ENCODE data around the gene WDR83.

Gene WDR83

DNA sequence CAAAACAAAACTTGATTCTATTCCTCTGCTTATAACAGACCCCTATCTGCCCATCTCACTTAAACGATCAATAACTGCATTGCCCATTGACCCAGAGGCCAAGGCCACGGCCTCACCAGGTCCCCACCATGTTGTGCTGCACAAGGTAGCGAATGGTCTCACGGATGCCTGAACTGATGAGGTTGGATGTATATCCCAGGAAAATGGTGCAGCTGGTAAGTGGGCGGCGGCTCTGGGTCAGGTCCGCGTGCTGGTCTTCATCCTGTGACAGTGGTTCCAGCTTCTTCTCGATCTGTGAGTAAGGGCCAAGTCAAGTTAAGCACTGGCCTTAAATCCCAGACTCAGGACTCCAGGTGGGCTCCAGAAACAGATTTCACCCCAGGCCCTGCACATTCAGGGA lies 13.4 kb downstream of the WDR83 start:
- no peak for TF ChIP-seq SIN3A (IDR thresholded peaks at IDR 0.05; ENCODE audit: borderline replicate concordance, insufficient read depth, low read length)
- TF ChIP-seq FOXP2 (optimal IDR thresholded peaks at IDR 0.05; ENCODE audit: borderline replicate concordance, extremely low read depth, extremely low read length, insufficient read depth), result no peak
- TF ChIP-seq, protein P1, sequence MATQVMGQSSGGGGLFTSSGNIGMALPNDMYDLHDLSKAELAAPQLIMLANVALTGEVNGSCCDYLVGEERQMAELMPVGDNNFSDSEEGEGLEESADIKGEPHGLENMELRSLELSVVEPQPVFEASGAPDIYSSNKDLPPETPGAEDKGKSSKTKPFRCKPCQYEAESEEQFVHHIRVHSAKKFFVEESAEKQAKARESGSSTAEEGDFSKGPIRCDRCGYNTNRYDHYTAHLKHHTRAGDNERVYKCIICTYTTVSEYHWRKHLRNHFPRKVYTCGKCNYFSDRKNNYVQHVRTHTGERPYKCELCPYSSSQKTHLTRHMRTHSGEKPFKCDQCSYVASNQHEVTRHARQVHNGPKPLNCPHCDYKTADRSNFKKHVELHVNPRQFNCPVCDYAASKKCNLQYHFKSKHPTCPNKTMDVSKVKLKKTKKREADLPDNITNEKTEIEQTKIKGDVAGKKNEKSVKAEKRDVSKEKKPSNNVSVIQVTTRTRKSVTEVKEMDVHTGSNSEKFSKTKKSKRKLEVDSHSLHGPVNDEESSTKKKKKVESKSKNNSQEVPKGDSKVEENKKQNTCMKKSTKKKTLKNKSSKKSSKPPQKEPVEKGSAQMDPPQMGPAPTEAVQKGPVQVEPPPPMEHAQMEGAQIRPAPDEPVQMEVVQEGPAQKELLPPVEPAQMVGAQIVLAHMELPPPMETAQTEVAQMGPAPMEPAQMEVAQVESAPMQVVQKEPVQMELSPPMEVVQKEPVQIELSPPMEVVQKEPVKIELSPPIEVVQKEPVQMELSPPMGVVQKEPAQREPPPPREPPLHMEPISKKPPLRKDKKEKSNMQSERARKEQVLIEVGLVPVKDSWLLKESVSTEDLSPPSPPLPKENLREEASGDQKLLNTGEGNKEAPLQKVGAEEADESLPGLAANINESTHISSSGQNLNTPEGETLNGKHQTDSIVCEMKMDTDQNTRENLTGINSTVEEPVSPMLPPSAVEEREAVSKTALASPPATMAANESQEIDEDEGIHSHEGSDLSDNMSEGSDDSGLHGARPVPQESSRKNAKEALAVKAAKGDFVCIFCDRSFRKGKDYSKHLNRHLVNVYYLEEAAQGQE (IDR thresholded peaks at IDR 0.05; ENCODE audit: insufficient read depth in 1 of 2, low read depth in 2 of 2, low read length in 2 of 2), result no peak
- TF ChIP-seq POLR2AphosphoS5 (IDR thresholded peaks at IDR 0.05; ENCODE audit: low read depth, low read length), result no peak
- TF ChIP-seq TAF1 (IDR thresholded peaks at IDR 0.05; ENCODE audit: borderline replicate concordance, insufficient read depth, low read length), result no peak

DNA sequence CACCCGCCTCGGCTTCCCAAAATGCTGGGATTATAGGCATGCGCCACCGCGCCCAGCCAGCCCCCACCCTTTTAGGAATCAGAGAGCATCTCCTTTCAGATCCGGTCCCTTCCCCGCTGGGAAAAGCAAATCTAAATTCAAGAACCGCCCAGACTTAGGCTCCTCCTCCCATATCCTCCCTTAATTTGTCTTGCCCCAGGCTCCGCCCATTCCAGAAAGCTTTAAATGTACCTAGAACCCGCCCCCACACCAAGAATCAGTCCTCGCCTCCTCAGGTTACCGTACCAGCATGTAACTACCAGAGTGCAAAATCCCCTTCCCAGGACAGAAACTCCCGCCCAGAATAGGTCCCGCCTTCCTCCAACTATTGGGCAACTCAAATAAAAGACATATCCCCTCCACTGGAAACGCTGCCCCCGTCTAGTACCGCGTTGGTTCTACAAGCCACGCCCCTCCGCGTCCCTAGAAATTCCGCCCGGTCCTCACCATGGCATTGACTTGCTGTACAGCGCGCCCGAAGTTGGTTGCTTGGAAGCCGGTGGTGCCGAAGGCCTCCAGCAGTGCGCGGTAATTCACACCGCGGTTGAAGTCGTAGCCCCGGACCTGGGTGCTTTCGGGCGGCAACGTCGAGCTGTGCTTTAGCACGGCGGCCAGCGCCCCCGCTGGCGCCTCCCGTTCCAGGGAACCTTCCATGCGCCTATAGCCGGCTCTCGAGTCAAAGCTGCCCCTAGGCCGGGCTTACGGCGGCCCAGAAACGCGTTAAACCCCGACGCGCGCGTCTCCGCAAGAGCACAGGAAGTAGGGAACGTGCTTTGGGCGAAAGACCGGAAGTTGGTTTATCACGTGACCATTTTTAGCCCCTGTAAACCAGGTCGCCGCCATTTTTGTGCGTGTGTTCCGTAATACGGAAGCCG lies 14.7 kb downstream of the WDR83 start, which contains the start of gene DHPS:
DHPS (minus strand) TSS at position 807 of the 914 bp plus-strand sequence; CDS start at position 693, 114 bp downstream.
- 0 out of 2 replicates have a peak, but pooled peaks have one; percentile 9 for TF ChIP-seq TAF1 (IDR thresholded peaks at IDR 0.05; ENCODE audit: borderline replicate concordance, insufficient read depth, low read length)
- TF ChIP-seq POLR2AphosphoS5 (IDR thresholded peaks at IDR 0.05; ENCODE audit: low read depth, low read length), result peak; percentile 84
- TF ChIP-seq, protein P1 (IDR thresholded peaks at IDR 0.05; ENCODE audit: insufficient read depth in 1 of 2, low read depth in 2 of 2, low read length in 2 of 2), result 0 out of 4 replicates have a peak, but pooled peaks of 1 of the 2 experiments have one; percentile 15
- TF ChIP-seq SIN3A (IDR thresholded peaks at IDR 0.05; ENCODE audit: borderline replicate concordance, insufficient read depth, low read length), result no peak
- TF ChIP-seq FOXP2 (optimal IDR thresholded peaks at IDR 0.05; ENCODE audit: borderline replicate concordance, extremely low read depth, extremely low read length, insufficient read depth), result peak; percentile 35

DNA sequence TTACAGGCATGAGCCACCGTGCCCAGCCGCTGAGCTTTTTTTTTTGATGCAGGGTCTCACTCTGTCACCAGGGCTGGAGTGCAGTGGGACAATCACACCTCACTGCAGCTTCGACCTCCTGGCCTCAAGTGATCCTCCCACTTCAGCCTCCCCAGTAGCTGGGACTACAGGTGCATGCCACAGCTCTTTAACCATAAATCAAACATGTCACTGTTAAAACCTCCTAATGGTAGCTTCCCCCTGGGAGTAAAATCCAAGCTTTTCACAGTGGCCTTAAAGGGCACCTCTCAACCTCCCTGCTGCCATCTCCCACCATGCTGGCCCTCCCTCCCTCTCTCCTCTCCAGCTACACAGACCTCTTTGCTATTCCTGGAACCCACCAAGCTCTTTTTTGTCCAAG lies 19.2 kb downstream of the WDR83 start:
- TF ChIP-seq TAF1 (IDR thresholded peaks at IDR 0.05; ENCODE audit: borderline replicate concordance, insufficient read depth, low read length), result no peak
- no peak for TF ChIP-seq FOXP2 (optimal IDR thresholded peaks at IDR 0.05; ENCODE audit: borderline replicate concordance, extremely low read depth, extremely low read length, insufficient read depth)
- no peak for TF ChIP-seq SIN3A (IDR thresholded peaks at IDR 0.05; ENCODE audit: borderline replicate concordance, insufficient read depth, low read length)
- TF ChIP-seq, protein P1 (IDR thresholded peaks at IDR 0.05; ENCODE audit: insufficient read depth in 1 of 2, low read depth in 2 of 2, low read length in 2 of 2), result no peak
- TF ChIP-seq POLR2AphosphoS5 (IDR thresholded peaks at IDR 0.05; ENCODE audit: low read depth, low read length), result no peak

- TF ChIP-seq SIN3A (IDR thresholded peaks at IDR 0.05; ENCODE audit: borderline replicate concordance, insufficient read depth, low read length) (no peak), TAF1 (IDR thresholded peaks at IDR 0.05; ENCODE audit: borderline replicate concordance, insufficient read depth, low read length) (no peak), POLR2AphosphoS5 (IDR thresholded peaks at IDR 0.05; ENCODE audit: low read depth, low read length) (no peak), FOXP2 (optimal IDR thresholded peaks at IDR 0.05; ENCODE audit: borderline replicate concordance, extremely low read depth, extremely low read length, insufficient read depth) (no peak)
- TF ChIP-seq, protein P1 (IDR thresholded peaks at IDR 0.05; ENCODE audit: insufficient read depth in 1 of 2, low read depth in 2 of 2, low read length in 2 of 2), result no peak
Observed at GRCh38 chr19:12687496-12688196, 21.0 kb downstream of the WDR83 start, which contains the start of gene GNG14. Gene GNG14, plus strand, starts transcription at chr19:12687998. Its CDS starts 51 bp downstream, at chr19:12688049.
